Lower lobe of right lung (tissue), 2 donors: Measurements from ENCODE around the gene DACT2. TPM values are rescaled to one million over a fixed set of nuclear protein-coding genes. Genes with fewer than 3 reads are reported as not detected.

ENCODE experiments used
- ATAC-seq, 2 donors: fragments of 200-7000 bp; cut with Tn5 transposase; one replicate each; pipeline ENCODE4 v1.9.1; 2020 to 2022; ENCODE audit warnings: mild to moderate bottlenecking in 2 of 2, moderate library complexity in 2 of 2
- DNase-seq: peaks from one replicate; pipeline ENCODE4 v3.0.0-alpha.2; 2020
- H3K27ac ChIP-seq: fragments of 200-600 bp; one replicate; pipeline ENCODE4 v1.8.0; 2022
- H3K27me3 ChIP-seq: fragments of 200-600 bp; one replicate; pipeline ENCODE4 v1.8.0; 2022; ENCODE audit warnings: low read depth
- H3K36me3 ChIP-seq: fragments of 200-600 bp; one replicate; pipeline ENCODE4 v1.8.0; 2022; ENCODE audit warnings: mild to moderate bottlenecking
- H3K4me1 ChIP-seq: fragments of 200-600 bp; one replicate; pipeline ENCODE4 v1.8.0; 2022
- H3K4me3 ChIP-seq: fragments of 200-600 bp; one replicate; pipeline ENCODE4 v1.8.0; 2022; ENCODE audit warnings: mild to moderate bottlenecking
- H3K9me3 ChIP-seq: fragments of 200-600 bp; one replicate; pipeline ENCODE4 v1.8.0; 2022
- intact Hi-C: fragments of 100-400 bp; cut with DNase I; formaldehyde crosslinking; loops from one replicate; pipeline ENCODE4 v1.11.0; 2022
- long read RNA-seq: library from polyadenylated mRNA; unstranded; transcript quantifications from one replicate; pipeline ENCODE4 v2.0.0, GENCODE V29; 2021
- total RNA-seq: library from RNA; stranded (reverse); fragmentation: NEBNext Ultra II Directional; extraction: Animal tissue kit (Norgen Biotek cat#: 25700); gene quantifications from one replicate; pipeline ENCODE4 v1.2.1, GENCODE V29; 2021
- TF ChIP-seq, protein P1 (sequence below): fragments of 200-600 bp; IDR thresholded peaks from one replicate; pipeline ENCODE4 v1.8.0; 2022; ENCODE audit warnings: antibody characterized with exemption, mild to moderate bottlenecking
- donor health status: DM: no; HTN: yes; CAD: no; lungs with severe emphysema.

Gene DACT2, protein sequence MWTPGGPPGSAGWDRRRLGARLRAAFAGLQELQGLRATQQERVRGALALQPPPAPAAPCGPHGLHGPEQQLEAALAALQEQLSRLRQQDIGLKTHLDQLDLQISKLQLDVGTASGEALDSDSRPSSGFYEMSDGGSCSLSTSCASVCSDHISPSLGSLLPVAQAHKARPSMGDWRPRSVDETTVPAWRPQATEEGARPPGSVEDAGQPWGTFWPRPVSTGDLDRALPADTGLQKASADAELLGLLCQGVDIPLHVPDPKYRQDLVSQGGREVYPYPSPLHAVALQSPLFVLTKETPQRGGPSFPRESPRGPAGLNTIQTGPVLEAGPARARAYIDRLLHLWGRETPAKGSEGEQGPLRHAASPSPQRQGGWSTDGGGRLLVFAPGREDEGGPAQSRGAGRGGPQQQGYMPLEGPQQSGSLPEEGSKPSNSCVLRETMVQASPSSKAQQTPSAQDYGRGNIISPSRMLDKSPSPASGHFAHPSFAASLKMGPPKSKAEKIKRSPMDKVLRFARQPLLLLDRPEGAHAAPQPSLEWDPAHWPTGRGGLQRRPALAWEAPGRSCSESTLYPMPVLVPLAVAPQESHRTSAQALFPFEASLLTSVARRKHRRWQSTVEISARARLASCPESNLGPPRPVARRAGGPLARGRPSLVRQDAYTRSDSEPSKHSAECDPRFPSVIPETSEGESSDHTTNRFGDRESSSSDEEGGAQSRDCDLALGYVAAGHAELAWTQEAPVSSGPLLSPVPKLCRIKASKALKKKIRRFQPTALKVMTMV
- 2.4 TPM for total RNA-seq
- long read RNA-seq, partial matches to known transcripts = 2 of 3 reads
- long read RNA-seq, other reads (novel, unspliced or antisense) = 0 of 3 reads

DNA sequence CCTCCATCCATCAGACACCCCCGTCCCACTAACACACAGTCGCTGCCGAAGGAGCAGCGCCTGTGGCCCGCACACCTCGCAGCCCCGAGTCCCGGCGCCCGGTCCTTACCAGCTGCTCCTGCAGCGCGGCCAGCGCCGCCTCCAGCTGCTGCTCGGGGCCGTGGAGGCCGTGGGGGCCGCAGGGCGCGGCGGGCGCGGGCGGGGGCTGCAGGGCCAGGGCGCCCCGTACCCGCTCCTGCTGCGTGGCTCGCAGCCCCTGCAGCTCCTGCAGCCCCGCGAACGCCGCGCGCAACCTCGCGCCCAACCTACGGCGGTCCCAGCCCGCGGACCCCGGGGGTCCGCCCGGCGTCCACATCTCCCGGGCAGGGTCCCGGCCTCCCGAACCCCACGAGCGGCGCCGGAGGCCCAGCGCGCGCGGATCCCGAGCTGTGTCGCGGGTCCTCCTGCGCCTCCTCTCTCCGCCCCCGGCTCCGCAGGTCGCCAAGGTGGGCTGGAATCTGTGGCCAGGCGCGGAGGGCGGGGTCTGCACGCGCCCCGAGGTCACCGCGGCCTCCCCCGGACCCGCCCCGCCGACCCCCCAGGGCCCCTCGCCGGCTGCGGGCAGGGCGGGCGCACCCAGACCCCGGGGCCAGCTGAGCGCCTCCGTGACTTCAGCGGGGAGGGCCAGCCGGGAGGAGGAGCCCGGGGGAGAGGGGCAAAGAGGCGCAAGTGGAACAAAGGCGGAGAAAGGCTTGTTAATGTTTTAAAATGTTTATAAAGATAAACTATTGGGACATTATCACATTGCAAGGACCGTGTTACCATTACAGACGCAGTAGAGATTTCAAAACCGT is at the start of gene DACT2:
DACT2 (minus strand) TSS at position 499 of the 833 bp plus-strand sequence; CDS start at position 355, 144 bp downstream.
- peaks cover 27% of the 10 kb centered on the region for H3K27me3 ChIP-seq
- no peak for DNase-seq

GRCh38 chr6:168368936-168369335 is 49.4 kb upstream of the DACT2 start:
- intact Hi-C loops = loop anchor here (10.0 kb wide), 1 partner anchor 516 kb away; no protein-coding TSS in a partner anchor
- Histone ChIP-seq H3K4me3 (no peak overlapping the region), H3K27ac (no peak overlapping the region), H3K9me3 (no peaks in the 10 kb centered on the region), H3K4me1 (no peaks in the 10 kb centered on the region), H3K36me3 (no peaks in the 10 kb centered on the region), H3K27me3 (peaks cover 30% of the 10 kb centered on the region)
- ATAC-seq (no peak), DNase-seq (no peak)
- TF ChIP-seq, protein P1, sequence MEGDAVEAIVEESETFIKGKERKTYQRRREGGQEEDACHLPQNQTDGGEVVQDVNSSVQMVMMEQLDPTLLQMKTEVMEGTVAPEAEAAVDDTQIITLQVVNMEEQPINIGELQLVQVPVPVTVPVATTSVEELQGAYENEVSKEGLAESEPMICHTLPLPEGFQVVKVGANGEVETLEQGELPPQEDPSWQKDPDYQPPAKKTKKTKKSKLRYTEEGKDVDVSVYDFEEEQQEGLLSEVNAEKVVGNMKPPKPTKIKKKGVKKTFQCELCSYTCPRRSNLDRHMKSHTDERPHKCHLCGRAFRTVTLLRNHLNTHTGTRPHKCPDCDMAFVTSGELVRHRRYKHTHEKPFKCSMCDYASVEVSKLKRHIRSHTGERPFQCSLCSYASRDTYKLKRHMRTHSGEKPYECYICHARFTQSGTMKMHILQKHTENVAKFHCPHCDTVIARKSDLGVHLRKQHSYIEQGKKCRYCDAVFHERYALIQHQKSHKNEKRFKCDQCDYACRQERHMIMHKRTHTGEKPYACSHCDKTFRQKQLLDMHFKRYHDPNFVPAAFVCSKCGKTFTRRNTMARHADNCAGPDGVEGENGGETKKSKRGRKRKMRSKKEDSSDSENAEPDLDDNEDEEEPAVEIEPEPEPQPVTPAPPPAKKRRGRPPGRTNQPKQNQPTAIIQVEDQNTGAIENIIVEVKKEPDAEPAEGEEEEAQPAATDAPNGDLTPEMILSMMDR = no peak

More for the DNA sequence above, at the start of gene DACT2:
- peak; percentile 63 to 66 for ATAC-seq
- Histone ChIP-seq H3K4me1 (no peaks in the 10 kb centered on the region), H3K4me3 (peak within 1 kb of the TSS; percentile 51), H3K36me3 (no peaks in the 10 kb centered on the region), H3K9me3 (no peaks in the 10 kb centered on the region), H3K27ac (no peak within 1 kb of the TSS)
- intact Hi-C loops = no loop called here
- TF ChIP-seq, protein P1 = no peak

GRCh38 chr6:168368066-168368820 is 48.7 kb upstream of the DACT2 start:
- DNase-seq = no peak
- ATAC-seq = no peak
- H3K27ac ChIP-seq = no peak overlapping the region

DNA sequence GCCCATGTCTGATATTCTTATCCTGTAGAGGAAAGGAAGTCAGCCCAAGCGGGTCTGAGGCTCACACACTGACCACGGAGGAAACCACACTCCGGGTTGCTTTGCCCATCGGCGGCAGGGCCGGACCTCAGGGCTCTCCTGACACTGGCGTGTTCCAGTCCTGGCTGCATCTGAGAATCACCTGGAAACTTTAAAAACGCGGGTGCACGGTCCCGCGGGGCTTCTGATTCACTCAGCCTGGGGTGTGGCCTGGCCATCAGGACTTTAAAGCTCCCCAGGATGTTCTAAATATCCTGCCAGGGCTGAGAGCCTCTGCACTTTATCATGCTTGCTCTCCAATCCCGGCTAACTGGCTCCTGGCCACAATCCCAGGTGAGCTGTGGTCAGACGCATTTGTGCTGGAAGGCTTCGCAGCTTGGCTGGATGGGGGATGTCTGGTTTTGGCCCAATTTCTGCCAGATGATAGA is 47.7 kb upstream of the DACT2 start:
- Histone ChIP-seq H3K9me3 (no peaks in the 10 kb centered on the region), H3K36me3 (no peaks in the 10 kb centered on the region), H3K4me3 (no peak overlapping the region), H3K4me1 (no peaks in the 10 kb centered on the region), H3K27me3 (peaks cover 23% of the 10 kb centered on the region), H3K27ac (no peak overlapping the region)
- DNase-seq = no peak
- intact Hi-C loops = loop anchor here (10.0 kb wide), 1 partner anchor 517 kb away; no protein-coding TSS in a partner anchor
- no peak for ATAC-seq
- TF ChIP-seq, protein P1 = no peak

More at GRCh38 chr6:168368066-168368820, 48.7 kb upstream of the DACT2 start:
- TF ChIP-seq, protein P1 = no peak
- intact Hi-C loops = loop anchor here (10.0 kb wide), 1 partner anchor 517 kb away; no protein-coding TSS in a partner anchor
- H3K4me1 ChIP-seq = no peaks in the 10 kb centered on the region
- no peaks in the 10 kb centered on the region for H3K9me3 ChIP-seq
- no peaks in the 10 kb centered on the region for H3K36me3 ChIP-seq
- H3K27me3 ChIP-seq = peaks cover 28% of the 10 kb centered on the region
- H3K4me3 ChIP-seq = no peak overlapping the region
